ENCODE results near the gene MRPL20.

GRCh38 chr1:1374589-1374928, 32.5 kb downstream of the MRPL20 start:
- TF ChIP-seq CTCF (IDR thresholded peaks at IDR 0.05) (no peak), POLR2A (IDR thresholded peaks at IDR 0.05) (no peak)

All from suprapubic skin (tissue), 3 donors.